GM12891 (cell line): ENCODE results near the gene NEK6.

Experiments
- DNase-seq: peaks from one replicate; pipeline ENCODE4 v3.0.0; 2011; ENCODE audit warnings: low spot score; ENCODE audit not compliant: insufficient read length
- FAIRE-seq: peaks from 2 replicates; lab custom pipeline; 2011; peaks lifted over from hg19 to GRCh38; lab: Jason Lieb, UNC
- PAX5 ChIP-seq: IDR thresholded peaks from 2 replicates; pipeline ENCODE4 v1.6.1; 2011; ENCODE audit warnings: low read length, moderate library complexity, mild to moderate bottlenecking; ENCODE audit not compliant: insufficient read depth, severe bottlenecking
- POLR2A ChIP-seq: IDR thresholded peaks from 2 replicates; pipeline ENCODE4 v1.6.1; 2011; ENCODE audit warnings: low read depth, low read length, control low read depth
- POLR2AphosphoS5 ChIP-seq: IDR thresholded peaks from 2 replicates; pipeline ENCODE4 v1.6.1; 2011; ENCODE audit warnings: low read depth, low read length, control low read depth
- POU2F2 ChIP-seq: IDR thresholded peaks from 2 replicates; pipeline ENCODE4 v1.6.1; 2011; ENCODE audit warnings: low read depth, mild to moderate bottlenecking, control low read depth, low read length, moderate library complexity
- SPI1 ChIP-seq: IDR thresholded peaks from 2 replicates; pipeline ENCODE4 v1.6.1; 2011; ENCODE audit warnings: low read depth, low read length, control low read depth
- TAF1 ChIP-seq: IDR thresholded peaks from 2 replicates; pipeline ENCODE4 v1.6.1; 2011; ENCODE audit warnings: low read depth, low read length, control low read depth

Gene NEK6

DNA sequence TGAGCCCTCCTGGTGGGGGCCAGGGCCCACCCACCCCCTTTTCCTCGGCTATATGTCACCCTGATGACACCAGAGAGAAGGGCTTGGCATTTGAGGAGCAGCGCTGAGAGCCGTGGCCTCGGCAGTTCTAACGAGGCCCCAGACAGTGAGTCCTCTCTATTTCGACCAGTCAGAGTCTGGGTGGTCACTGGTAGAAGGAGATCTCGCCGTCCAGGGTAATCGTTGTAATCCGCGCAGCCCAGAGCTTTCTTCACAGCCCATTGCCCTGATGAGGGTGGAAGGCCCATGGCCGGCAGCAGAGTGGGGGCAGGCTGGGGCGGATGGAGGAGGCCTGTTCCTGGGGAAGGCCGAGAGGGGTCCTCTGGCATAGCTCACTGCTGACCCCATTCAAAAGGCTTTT, 87.3 kb downstream of the NEK6 start:
- no peak for DNase-seq
- FAIRE-seq = no peak
- TF ChIP-seq PAX5 (no peak), SPI1 (no peak), TAF1 (no peak), POLR2AphosphoS5 (no peak; the same call in 1 of the 2 replicates), POU2F2 (no peak), POLR2A (no peak)

DNA sequence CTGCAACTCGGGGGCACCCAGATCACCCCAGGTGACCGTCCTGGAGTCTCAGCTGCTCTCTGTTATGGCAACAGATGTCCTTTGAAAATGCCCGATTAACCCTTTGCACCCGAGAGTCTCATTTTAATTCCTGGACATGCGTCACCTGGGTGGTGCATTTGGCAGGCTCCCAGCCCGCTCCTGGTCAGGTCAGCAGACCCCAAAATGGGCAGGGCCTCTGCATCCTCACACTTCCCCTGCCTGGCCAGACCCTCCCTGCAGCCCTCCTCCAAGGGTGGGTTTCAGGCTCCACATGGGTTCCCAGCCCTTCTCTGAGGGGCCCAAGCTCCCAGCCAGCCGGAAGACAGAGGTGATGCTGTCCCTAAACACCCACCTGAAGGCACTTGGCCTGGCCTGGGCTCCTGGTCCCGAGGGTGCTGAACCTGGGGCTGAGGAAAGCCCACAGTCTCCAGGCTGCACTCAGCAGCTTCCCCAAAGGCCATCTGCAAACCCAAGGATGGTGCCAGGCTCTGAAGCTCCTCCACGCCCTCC, 88.1 kb downstream of the NEK6 start:
- DNase-seq = no peak
- no peak for FAIRE-seq
- no peak for TF ChIP-seq SPI1
- TF ChIP-seq POLR2AphosphoS5 = peak; percentile 16
- TF ChIP-seq POLR2A = no peak
- 0 out of 2 replicates have a peak, but pooled peaks have one; percentile 5 for TF ChIP-seq POU2F2
- no peak for TF ChIP-seq TAF1
- TF ChIP-seq PAX5 = no peak

DNA sequence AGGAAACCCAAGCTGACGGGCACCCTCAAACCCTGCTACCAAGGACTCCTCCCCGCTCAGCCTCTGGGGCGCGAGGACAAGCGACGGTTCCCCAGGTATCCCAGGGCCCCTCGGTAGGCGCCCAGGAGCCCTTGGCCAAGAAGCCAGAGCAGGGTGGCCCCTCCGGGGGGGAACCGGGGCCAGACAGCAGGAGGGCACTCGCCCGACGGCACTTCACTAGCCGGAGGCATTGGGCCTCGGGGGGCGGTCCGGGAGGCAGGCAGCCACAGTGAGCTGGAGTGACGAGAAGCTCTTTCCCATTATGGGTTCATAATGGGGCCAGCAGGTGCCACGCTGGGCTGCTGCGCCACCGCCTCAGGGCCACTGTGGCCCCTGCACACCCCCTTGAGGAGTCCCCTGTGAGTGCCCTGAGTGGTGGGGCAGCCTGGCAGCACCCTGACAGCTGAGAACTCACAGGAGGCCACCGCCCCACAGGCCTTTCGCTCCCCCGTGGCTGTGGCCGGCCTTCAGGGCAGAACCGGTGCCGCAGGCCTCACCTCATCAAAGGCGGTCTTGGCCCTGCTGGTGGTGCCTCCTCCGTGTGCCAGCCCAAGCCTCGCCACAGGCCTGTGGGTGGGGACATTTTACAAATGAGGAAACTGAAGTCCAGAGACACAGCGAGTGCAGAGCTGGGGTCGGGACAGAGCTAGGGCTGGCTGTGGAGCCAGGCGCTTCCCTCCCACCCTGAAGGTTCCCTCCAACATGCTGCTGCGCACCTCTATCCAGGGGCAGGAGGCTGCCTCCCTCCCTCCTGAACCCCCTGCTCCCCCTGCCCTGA, 88.8 kb downstream of the NEK6 start:
- no peak for DNase-seq
- FAIRE-seq = no peak
- no peak for TF ChIP-seq PAX5
- peak; percentile 55; the same call in 1 of the 2 replicates for TF ChIP-seq POLR2AphosphoS5
- TF ChIP-seq POLR2A = 0 out of 2 replicates have a peak, but pooled peaks have one; percentile 10
- TF ChIP-seq TAF1 = no peak
- TF ChIP-seq SPI1 = no peak
- TF ChIP-seq POU2F2 = no peak

DNA sequence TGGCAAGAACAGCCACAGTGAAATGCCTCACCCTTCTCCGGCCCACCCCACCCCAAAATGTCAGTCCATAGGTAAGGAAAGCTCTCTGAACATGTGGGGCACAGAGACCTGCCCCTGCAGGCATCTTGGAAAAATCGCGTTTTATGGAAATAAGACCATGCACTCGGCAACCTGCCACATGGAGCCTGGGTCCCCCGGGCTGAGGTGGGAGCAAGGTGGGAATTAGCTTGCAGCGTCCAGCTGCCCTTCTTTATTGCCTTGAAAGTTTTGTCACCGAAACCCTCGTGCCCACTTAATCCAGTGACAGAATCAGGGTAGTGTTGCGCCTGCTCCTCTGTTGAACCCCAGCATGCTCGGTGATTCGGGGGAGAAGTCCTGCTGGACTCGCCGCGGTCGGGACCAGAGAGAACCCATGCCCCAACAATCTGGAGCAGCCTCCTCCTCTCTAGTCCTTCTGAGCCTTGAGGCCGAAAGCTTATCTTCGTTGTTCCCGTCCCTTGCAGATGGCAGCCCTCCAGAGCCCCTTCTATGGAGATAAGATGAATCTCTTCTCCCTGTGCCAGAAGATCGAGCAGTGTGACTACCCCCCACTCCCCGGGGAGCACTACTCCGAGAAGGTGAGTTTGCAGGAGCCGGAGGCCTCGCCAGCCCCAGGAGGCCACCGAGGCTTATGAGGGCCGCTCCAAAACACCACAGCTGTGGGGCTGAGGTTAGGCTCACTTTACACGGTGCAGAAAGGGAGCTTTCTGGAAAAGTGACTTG, 89.6 kb downstream of the NEK6 start:
- no peak for TF ChIP-seq POLR2AphosphoS5
- no peak for TF ChIP-seq POU2F2
- TF ChIP-seq SPI1 = no peak
- TF ChIP-seq POLR2A = 0 out of 2 replicates have a peak, but pooled peaks have one; percentile 6
- no peak for FAIRE-seq

DNA sequence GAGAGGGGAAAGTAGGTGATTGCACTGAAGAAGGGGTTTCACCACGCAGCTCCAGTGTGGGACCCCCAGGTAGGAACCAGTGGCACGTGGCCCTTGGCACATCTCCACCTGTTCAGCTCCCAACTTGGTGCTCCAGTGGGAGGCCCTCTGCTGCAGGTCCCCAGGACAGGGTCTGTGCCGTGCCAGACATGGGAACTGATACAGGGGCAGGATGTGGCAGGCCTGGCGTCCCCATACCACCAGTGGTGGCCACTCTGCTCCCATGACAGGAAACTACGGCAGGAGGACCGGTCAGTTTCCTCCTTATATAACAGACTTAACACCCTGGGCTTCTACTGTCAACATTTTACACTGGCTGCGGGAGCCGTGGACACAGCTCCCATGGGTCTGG, 90.2 kb downstream of the NEK6 start:
- FAIRE-seq (no peak), DNase-seq (no peak)
- TF ChIP-seq POLR2AphosphoS5 (0 out of 2 replicates have a peak, but pooled peaks have one; percentile 31), POU2F2 (no peak)

More for the DNA sequence above, 89.6 kb downstream of the NEK6 start:
- no peak for DNase-seq

DNA sequence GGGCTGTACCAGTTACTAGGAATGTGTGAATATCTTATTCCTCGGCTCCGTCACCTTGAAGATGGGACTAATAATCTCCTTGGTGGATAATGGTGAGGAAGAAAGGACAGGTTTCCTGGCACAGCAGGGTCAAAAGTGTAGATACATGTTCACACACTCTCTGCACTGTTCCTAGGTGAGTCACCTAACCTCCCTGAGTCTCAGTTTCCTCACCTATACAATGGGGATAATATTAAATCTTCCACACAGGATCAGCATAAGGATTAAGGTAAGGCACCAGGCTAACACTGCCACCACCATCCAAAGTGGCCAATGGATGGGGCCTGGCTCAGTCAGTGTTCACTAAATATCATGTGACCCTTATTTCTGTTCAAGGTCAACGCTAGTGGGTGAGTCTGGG, 90.6 kb downstream of the NEK6 start:
- no peak for DNase-seq
- FAIRE-seq = no peak
- TF ChIP-seq POU2F2 = no peak
- TF ChIP-seq POLR2AphosphoS5 = no peak
- TF ChIP-seq POLR2A = no peak
- no peak for TF ChIP-seq PAX5
- no peak for TF ChIP-seq SPI1
- no peak for TF ChIP-seq TAF1

DNA sequence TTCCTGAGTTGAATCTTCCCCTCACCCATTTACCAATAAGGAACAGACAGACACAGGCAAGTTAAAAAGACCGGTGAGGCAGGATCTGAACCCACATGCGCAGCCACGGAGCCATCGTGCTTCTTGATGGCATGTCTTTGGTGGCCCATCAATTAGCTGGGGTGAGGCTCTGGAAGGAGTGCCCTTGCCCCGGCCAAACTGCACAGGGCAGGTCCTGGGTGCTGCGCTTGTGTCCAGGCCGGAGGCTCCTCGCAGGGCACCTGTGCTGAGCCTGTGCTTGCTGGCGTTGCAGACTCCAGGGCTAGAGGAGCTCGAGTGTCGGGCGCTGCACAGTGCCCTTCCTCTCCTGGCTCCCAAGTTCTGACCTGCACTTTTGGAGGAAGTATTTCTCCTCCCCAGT, 91.1 kb downstream of the NEK6 start:
- no peak for TF ChIP-seq POLR2A
- no peak; the same call in 1 of the 2 replicates for TF ChIP-seq POLR2AphosphoS5
- no peak for TF ChIP-seq SPI1
- no peak for TF ChIP-seq TAF1
- DNase-seq = no peak
- FAIRE-seq = no peak

DNA sequence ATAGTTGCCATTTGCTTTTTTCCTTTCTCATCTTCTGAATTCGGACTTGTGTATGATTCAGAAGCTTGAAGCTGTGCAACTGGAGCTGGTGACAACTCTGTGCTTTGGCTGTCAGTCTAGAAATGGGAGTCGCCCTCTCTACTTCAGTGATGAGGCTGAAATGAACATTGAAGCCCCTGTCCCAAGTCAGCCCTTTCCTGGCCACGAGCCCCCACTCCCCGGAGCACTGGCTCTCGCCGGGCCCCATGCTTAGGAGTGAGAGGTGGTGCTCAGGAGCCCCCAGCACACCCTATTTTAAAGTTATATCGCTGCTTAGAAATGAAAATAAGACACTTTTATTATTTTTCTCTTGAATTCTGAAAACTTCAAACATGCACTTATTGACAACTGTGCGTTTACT, 91.5 kb downstream of the NEK6 start:
- DNase-seq (no peak), FAIRE-seq (no peak)
- no peak for TF ChIP-seq TAF1

DNA sequence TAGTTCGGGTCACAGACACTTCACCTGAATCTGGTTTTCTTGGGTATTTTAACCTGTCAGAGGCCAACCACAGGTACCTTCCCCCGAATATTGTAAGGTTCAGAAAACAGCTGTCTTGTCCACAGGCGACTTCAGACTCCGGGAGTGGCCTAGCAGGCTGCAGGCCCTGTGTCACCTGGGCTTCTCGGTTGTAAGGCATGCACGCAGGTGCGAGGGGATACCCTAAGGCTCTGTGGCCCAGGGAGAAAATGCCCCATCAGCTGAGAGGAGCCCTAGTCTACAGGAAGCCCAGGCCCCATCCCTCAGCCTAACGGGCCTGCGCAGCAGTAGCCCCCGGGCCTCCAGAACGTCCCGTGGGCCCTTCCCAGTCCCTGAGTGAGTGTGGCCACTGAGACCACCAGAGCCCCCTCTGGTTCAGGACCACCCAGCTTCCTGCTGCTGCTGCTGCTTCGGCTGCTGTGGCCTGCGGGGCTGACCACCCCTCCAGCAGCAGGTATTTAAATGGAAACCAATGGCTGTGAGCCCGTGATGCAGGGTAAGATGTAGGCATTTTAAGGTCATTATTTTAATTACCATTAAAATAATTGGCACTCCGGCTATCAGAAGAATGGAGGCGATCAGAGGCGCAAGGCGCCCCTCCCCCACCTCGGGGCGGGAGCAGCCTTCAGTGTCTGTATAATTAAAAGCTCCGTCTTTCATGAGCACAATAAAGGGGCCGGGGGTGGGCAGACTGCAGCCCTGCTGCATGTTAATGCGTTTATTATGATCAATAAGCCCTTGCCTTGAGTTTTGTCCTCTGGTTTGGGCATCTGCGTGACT, 92.1 kb downstream of the NEK6 start:
- no peak for DNase-seq
- TF ChIP-seq POLR2A (no peak), POLR2AphosphoS5 (0 out of 2 replicates have a peak, but pooled peaks have one; percentile 16)
- no peak for FAIRE-seq

DNA sequence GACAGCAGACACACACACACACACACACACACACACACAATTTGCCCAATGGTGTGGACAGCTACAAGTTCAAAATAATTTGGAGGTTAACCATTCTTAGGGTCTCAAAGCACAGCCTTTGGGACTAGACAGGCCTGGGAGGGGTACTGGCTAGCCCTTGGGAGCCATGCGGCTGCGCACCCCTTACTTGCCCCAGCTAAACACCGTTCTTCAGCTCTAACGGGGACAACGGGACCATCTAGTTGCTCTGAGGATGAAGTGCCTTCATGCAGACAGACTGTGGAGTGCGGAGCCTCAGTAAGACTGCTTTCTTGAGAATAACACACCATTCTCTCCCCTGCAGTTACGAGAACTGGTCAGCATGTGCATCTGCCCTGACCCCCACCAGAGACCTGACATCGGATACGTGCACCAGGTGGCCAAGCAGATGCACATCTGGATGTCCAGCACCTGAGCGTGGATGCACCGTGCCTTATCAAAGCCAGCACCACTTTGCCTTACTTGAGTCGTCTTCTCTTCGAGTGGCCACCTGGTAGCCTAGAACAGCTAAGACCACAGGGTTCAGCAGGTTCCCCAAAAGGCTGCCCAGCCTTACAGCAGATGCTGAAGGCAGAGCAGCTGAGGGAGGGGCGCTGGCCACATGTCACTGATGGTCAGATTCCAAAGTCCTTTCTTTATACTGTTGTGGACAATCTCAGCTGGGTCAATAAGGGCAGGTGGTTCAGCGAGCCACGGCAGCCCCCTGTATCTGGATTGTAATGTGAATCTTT, 92.9 kb downstream of the NEK6 start:
- peak; percentile 65 for TF ChIP-seq POLR2AphosphoS5
- TF ChIP-seq PAX5 = no peak
- FAIRE-seq (no peak), DNase-seq (no peak)
